NCI-H748 (cell line): ENCODE measurements around the gene CTNNBIP1.

Source experiments
- DNase-seq: peaks from one replicate; lab custom pipeline; 2025; ENCODE audit not compliant: unreplicated experiment; lab: John Stamatoyannopoulos, UW

CTNNBIP1 gene

DNA sequence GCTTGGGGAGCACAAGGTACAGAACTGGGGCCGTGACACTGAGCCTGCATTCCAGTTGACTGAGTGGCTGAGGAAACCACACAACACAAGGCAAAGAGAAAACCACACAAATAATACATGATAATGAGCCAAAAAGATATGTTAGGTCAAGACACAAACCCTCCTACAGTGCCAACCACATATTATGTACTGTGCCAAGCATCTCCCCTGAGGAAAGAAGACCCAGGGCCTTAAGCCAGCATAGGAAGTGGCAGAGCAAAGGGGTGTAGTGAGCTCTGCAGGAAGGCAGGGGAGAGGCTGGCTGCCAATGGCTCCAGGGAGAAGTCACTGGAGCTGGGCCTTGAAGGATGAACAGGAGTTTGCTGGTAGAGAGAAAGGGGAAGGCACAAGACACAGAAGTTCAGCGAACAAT, 28.2 kb downstream of the CTNNBIP1 start:
- DNase-seq, result no peak

DNA sequence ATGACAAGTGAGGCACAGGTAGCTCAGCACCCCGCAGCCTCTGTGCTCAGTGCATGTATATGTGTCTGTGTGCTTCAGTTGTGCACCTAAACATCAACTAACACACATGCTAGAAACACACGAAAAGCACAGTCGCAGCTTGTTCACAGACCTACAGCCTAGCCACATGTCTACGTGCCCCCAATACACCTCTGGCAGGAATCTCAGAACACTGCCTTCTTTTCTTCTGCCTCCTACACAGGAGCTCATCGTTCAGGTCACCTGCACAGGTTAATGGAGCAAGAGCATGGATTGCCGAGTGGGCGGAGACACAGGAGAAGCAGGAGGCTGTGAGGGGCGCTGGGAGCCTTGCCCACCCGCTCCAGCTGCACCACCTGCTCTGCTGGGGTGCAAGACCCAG, 31.7 kb downstream of the CTNNBIP1 start:
- DNase-seq, result no peak

DNA sequence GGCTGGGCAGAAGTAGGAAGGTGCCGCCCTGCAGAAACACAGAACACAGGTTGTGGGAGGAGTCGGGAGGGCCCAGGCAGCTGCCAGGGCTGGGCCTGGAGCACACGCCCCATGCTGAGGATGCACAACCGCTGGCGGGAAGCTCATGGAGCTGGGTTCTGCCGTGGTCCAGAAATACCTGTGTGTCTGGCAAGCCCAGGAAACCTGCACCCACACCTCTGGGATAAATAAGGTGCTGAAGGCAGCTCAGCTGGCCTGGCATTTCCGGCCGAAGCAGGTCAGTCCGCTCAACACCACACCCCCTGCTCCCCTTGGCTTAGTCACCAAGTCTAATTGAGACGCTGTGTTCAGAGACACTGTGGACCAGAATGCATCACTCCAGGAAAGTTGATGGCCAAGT, 32.1 kb downstream of the CTNNBIP1 start:
- peak; percentile 5 for DNase-seq

DNA sequence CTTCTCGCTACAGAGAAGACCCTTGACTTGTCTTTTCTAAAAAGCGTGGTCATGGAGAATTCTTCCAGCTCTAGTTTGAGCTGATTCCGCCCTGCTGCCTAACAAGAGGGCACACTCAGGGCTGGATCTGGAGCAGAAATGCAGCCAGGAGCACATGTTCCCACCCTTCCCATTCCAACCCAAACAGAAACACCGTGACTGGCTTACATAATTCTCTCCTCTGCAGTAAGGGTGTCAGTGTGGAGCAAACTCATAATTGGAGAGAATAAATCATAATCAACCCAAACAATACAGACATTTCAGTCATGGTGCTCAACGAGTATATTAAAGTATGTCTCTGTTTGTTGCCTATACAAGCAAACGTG, 34.5 kb downstream of the CTNNBIP1 start:
- DNase-seq, result no peak

DNA sequence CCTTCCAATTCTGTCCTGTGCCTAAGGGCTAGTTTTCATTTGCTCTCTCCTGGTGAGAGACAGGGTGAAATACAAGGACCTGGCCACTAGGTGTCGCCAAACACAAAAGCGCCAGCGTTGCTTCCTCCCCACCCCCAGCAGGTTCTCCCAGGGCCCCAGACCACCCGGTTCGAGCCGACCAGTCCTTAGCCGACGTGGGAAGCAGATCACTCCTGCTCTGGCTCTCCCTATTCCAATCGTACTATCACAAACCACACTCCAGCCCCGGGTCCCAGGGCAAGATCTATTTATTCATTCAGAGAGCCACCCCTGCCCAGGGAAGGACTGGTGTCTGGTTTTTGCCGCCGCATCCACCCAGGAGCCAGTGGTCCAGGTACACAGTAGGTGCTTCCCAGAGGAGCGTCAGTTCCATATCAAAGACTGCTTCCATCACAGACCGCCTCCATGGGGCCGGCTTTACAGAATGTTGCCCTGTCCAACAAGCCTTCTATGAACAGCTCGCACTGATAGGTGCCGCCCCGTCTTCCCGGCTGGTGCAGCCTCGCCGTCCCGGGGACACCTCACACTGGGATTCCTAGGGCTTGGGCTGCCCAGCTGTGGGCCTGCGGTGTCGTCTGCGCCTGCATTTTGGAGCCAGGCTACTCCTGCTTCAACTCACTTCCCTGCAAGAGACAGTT, 35.0 kb downstream of the CTNNBIP1 start:
- DNase-seq, result peak; percentile 67

DNA sequence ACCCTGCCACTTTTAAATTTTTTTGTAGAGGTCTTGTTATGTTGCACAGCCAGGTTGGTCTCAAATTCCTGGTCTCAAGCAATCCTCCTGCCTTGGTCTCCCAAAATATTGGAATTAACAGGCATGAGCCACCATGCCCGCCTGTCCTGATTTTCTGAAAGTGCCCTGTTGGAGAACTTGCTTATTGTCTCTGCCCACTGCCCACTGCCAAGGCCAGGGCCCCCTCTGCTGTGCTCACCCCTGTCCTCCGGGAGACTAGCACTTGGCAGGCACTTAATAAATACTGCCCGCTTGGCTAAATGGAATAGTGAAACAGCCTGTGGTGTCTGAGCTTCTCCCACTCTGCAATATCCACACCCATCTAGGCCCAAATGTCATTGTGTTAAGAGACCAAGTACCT, 35.7 kb downstream of the CTNNBIP1 start:
- DNase-seq, result no peak

DNA sequence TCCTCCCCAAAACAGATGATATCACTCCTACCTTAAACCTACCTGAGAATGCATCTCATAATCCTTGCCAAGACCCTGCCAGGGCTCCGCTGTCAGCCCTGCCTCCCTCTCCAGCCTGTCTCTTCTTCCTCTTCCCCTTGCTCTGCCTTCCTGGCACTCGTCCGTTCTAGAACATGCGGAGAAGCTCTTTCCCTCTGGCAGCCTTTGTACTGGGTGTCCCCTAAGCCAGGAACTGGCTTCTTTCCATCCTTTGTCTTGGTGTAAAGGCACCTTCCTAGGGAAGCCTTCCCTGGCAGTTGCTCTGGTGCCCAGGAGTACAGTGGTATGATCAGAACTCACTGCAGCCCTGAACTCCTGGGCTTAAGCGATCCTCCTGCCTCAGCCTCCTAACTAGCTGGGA, 36.1 kb downstream of the CTNNBIP1 start:
- no peak for DNase-seq

DNA sequence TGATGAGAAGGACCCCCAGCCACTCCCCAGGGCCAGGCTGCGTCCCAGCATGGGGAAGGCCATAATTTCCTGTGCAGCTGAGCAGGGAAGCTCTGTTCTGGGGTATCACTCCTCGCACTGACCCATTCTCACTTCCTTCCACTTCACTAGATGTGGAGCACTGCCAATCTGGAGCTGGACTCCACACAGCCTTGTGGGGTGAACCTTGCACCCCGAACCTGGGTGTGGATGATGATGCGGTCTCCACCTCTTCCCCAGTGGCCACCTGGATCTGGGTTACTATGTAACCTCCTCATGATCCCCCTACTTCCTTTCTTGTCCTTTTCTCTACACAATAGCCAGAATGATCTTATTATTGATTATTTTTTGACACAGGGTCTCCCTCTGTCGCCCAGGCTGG, 36.7 kb downstream of the CTNNBIP1 start:
- no peak for DNase-seq

DNA sequence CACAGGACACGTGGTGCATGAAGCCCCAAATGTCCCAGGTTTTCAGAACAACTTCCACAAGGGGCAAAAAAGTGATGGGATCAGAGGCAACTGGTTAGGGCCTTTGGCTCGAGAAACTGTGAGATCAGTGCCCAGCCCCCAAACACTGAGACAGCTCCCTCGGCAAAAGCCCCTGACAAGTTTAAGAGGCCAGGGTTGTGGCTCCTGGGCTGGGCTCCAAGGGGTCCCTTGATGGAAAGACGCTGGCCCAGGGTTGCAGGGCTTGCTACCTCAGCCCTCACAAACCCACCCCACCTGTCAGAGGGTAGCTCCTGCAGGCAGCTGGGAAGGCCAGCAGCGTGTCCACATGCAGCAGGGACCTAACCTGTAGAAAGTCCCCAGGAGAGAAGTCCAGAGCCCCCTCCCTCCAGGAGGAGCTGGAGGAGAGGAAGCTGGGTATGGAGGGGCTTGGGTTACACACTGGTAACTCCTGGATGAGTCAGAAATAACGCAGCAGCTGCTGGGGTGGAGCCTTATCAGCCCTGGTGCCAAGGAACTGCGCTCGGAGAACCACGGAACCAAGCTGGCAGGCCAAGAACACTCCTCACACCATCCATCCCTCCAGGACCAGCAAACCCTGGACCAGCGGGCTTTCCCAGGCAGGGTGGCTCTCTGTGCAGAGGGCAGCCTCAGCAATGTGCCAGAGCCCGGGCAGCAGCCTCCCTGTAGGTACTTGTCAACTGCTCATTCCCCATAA, 37.5 kb downstream of the CTNNBIP1 start:
- no peak for DNase-seq

DNA sequence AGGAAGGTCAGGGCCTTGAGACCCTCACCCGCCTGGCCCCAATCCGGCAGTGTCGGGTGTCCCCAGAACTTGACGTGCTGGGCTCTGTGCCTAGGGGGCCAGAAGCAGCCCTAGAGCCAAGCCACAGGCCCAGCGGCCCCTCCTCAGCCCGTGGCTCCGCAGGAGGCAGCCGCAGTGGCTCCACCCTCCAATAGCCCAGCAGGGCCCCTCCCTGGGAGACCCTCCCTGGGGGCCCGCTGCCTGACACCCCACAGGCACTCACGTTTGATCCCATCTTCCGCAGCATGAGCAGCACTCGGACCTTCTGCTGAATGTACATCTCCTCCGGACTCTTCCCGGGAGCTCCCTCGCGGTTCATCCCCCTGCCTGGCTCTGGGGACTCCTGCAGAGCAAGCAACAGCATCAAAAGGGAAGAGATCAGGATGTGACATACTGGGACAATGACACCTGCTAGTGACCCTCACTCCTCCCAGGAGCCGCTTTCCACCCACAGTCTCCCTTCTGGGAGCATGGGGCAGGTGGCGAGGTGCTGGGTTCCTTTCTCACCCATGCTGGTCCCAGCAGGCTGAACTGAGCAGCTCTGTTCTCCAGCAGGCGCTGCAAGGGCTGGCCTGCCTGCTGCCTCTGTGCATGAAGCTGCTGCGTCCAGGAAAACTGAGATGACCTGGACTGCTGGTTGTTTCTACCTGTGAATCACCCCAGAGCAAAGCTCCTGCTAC, 38.2 kb downstream of the CTNNBIP1 start:
- no peak for DNase-seq

DNA sequence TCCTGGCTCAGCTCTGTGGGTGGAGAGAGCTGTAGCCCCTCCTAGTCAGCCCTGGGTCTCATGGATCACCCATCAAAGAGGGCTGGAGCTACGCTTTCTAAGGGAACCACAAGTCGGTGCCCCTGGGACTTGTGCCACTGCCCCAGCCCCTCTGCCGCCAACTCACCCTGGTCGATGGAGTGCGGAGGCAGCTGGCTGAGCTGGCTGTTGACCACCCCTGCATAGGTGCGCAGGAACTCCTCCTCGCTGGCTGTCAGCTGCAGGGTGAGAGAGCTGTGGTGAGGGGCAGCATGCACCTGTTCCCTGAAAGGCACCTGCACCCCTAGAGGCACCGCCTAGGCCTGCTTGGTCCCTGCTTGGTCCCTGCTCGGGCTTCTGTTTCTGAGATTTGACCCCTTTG, 39.0 kb downstream of the CTNNBIP1 start:
- DNase-seq, result no peak

DNA sequence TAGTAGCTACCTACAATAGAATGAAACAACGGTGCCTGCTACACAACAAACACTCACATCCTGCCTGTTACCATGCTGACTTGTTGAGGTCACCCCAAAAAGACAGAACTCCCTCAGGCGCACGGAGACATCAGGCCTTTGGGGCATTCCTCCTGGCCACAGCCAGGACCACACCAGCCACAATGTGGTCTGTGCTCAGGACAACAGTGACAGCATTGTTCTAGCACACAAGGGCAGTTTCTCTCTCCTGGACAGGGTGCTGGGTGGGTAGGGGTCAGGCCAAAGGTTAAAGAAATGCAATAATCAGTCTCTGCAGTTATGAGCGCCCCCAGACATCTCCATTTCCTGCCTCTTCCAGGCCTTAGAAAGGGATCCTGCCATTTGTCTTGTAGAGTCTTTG, 39.5 kb downstream of the CTNNBIP1 start:
- no peak for DNase-seq

DNA sequence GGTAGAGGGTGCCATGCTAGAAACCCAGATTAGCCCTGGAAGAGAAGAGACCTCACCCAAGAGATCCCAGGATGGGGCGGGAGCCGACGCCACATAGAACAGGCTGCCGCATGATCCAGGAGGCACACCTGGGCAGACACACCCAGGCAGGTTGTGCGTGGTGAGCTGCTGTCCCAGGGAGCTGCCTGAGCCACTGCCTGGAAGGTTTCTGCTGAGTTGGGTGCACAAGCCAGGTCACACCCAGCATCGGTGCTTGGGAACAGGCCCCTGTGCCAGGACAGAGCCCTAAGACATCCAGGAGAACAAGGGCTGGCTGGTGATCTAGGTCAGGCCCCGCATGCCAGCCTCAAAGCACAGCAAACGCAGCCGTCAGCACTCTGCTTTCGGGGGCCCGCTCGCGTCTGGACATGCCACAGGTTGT, 40.2 kb downstream of the CTNNBIP1 start:
- no peak for DNase-seq

DNA sequence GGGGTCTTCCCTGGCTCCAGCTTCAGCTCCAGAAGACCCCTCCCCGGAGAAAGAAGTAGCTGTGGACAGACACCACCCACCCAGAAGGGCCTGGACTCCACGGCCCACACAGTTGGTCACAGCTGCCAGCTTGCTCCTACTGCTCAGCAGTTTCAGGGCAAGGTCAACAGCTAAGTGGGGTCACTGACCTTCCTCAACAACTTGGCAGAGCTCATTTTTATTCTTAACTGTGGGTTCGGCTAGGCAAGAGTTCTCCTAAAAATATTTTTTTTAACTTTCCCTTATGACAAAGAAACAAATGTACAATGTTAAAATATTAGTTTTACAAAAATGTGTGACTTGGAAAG, 41.9 kb downstream of the CTNNBIP1 start:
- DNase-seq, result no peak

DNA sequence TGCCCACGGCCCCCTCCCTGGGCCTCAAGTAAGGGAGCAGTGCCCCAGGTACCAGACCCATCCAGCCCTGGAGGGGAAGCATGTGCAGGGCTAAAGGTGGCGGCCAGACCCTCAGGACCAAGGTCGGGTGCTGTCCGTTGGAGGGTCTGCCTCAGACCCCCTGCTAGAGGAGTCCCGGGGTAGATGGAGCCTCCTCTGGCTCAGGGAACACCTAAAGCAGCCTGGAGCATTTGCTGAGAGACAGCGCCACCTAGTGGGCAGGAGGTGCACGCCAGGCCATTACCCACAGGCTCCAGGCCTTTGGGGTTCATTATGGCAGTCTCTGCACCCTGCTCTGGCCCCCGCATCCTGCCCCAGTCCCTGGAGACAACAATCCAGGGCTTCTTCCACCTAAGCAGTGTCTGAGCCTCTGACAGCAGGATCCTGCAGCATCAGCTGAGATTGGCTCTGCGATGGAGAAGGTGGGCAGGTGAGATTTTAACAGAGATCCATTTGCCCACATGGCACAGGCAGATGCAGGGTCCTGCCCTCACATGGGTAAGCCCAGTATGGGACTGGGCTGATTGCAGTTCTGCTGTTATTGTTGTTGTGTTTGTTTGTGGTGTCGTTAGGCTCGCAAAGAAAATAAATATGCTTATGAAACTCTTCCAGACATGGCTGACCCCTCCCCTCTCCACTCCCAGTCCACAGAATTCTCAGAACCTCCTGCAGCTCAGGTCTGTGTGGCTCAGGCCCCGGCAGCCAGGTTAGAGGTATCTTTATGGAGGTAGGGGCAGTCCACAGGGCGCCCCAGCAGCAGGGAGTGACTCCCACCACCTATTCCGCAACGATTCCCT, 42.4 kb downstream of the CTNNBIP1 start:
- DNase-seq, result peak; percentile 58

DNA sequence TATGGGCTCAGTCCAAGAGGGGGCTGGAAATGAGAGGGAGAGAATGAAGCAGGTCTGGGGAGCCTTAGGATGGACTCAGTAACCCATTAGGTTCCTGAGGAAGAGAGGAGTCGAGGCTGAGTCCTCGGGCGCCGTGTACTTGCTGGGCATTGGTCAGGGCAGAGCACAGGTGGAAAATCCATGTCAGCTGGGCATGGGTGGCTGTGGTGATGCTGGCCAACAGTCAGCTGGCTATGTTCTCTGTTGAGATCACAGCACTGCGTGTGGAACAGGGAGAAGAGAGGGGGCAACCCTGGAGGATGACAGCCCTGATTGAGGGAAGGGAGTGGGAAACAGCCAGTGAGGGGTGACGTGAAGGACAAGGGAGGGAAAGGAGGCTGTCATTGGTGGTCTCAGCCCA, 43.2 kb downstream of the CTNNBIP1 start:
- no peak for DNase-seq

DNA sequence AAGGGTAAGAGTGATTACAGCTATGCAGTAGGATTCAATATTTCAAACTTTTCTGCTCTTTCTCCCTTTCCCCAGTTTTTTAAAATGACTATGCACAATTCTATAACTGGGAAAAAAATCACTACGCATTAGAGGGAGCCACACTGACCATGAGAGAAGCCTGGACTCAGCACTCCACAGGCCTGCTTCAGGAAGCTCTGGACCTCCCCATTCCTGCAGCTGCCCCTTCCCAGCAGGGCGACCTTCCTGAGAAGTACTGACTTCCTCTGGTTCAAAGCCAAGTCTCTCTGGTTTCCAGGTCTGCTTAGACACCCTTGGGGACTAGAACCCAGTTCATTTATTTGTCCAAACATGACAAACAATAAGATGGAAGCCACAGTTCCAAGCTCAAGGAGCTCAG, 44.3 kb downstream of the CTNNBIP1 start:
- no peak for DNase-seq

DNA sequence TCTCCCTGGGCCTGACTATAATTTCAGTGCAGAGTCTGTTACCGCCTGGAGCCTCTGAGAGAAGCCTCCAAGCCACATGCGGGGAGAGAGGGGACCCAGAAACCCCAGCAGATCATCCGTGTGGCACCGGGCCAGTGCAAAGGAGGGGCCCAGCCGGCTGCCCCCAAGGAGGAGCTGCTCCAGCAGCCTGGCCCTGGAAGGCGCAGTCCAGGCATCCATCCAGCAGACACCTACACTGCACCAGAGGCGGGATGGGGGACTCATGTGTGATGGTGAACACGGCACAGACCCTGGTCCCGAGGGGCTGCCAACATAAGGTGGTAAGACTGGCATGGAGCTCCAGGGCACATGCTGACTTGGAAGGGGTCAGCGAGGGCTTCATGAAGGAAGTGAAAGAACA, 46.7 kb downstream of the CTNNBIP1 start:
- DNase-seq, result no peak

DNA sequence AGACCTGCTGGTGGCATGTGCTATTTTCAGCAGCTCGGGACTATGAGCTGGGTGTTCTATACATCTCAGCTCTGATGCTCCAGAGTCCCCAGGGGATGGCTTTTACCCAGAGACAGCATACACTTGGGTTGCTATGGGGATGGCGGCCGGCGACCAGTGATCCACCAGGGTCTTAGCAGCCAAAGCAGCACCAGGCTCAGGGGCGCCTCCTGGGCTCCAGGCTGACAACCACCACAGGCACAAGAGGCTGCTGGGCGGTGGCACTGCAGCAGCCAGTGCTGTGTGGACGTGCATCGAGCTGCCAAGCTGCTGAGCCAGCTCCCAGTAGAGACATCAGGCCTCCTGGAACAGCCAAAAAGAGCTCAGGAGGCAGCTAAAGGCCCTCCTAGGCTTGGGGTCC, 48.7 kb downstream of the CTNNBIP1 start:
- DNase-seq, result peak; percentile 20

DNA sequence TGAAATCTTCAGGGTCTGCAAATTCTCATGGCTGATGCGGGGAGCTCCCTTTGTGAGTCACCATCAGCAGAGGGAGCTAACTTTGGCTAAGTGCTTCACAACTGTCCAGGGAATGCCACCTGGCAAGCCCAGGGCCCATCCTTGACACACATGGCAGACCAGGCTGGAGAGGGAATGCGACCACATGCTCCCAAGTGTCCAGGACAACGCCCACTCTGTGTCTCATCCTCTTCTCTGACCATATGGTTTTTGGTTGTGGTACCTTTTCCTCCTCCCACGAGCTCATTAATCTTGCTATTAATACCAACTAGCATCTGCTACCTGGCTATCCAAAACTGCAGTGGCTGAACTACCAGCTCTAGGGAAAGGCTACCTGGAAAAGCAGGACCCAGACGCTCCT, 49.2 kb downstream of the CTNNBIP1 start:
- no peak for DNase-seq

DNA sequence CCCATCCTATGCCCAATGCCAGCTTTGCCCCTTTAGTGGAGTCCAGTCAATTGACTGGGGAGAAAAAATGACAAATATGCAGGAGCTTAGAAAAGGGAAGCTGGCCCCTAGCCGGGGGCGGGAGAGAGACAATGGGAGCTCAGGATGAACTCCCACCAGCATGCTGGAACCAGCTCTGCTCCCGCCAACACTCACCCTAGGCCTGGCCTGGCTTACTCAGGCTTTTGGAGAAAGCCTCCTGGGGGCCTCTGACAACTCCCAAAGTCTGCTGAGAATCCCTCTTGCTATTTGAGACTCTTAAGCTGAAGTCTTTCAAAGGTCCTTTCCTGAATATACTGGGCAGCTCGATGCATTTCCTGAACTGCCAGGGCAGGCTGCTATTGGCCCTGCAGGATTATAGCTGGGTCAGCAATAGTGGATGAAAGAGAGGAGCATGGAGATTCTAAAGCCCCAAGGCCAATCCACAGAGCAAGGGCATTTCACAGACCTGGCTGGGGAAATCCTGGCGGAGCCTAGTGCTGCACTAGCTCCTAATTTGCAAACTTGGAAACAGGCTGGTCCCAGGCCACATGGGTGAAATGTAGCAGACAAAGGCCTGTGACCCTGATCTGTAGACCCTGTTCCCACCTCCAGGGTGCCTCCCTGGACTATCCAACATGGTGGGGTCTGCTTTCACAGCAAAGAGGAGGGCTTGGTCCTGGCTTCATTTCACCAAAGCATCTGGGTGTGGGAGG, 50.6 kb downstream of the CTNNBIP1 start:
- no peak for DNase-seq
